Measurements from ENCODE around the gene SUCLG1. TPM values are rescaled to one million over a fixed set of nuclear protein-coding genes. Genes with fewer than 3 reads are reported as not detected.
A peak's percentile ranks its signal among the peaks of the same experiment; 100 is the strongest.

SUCLG1 gene
- polyA plus RNA-seq, 1 donor (not counting 4 experiments of a cell fraction or from before 2014, with no cell fraction given): 83.6 TPM

- DNase-seq (ENCODE audit: low read depth, low spot score): no peak
- FAIRE-seq: no peak
- Histone ChIP-seq H3K4me1 (ENCODE audit: control insufficient read depth, extremely low read depth, insufficient read depth, low read length) (peaks cover 11% of the 10 kb centered on the region), H2AFZ (ENCODE audit: control insufficient read depth, low read length) (no peak overlapping the region), H3K36me3 (ENCODE audit: control insufficient read depth in 2 of 2, extremely low read depth in 1 of 2, insufficient read depth in 2 of 2, low read length in 2 of 2) (no peaks in the 10 kb centered on the region), H3K9ac (ENCODE audit: control insufficient read depth, extremely low read depth, insufficient read depth, low read length) (no peak overlapping the region), H4K20me1 (ENCODE audit: control insufficient read depth, extremely low read depth, insufficient read depth, low read length) (no peaks in the 10 kb centered on the region), H3K27me3 (ENCODE audit: control insufficient read depth, extremely low read depth, insufficient read depth, low read length) (no peaks in the 10 kb centered on the region), H3K4me2 (ENCODE audit: control insufficient read depth, extremely low read depth, insufficient read depth, low read depth, low read length) (peak overlapping the region; percentile 91), H3K9me1 (ENCODE audit: control insufficient read depth, extremely low read depth, insufficient read depth, low read length) (no peaks in the 10 kb centered on the region), H3K79me2 (ENCODE audit: control insufficient read depth, insufficient read depth, low read length) (peaks cover 41% of the 10 kb centered on the region), H3K4me3 (ENCODE audit: control insufficient read depth in 2 of 3, extremely low read depth in 1 of 3, insufficient read depth in 2 of 3, low read depth in 1 of 3, low read length in 3 of 3) (no peak overlapping the region), H3K9me3 (ENCODE audit: control insufficient read depth, low read depth, low read length) (no peaks in the 10 kb centered on the region), H3K27ac (ENCODE audit: control insufficient read depth, insufficient read depth, low read length) (no peak overlapping the region)
- TF ChIP-seq EZH2 (IDR thresholded peaks at IDR 0.05; ENCODE audit: low read length): no peak
- TF ChIP-seq, protein P1, sequence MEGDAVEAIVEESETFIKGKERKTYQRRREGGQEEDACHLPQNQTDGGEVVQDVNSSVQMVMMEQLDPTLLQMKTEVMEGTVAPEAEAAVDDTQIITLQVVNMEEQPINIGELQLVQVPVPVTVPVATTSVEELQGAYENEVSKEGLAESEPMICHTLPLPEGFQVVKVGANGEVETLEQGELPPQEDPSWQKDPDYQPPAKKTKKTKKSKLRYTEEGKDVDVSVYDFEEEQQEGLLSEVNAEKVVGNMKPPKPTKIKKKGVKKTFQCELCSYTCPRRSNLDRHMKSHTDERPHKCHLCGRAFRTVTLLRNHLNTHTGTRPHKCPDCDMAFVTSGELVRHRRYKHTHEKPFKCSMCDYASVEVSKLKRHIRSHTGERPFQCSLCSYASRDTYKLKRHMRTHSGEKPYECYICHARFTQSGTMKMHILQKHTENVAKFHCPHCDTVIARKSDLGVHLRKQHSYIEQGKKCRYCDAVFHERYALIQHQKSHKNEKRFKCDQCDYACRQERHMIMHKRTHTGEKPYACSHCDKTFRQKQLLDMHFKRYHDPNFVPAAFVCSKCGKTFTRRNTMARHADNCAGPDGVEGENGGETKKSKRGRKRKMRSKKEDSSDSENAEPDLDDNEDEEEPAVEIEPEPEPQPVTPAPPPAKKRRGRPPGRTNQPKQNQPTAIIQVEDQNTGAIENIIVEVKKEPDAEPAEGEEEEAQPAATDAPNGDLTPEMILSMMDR (optimal IDR thresholded peaks at IDR 0.05 in 1 of 3, IDR thresholded peaks at IDR 0.05 in 1 of 3, conservative IDR thresholded peaks at IDR 0.05 in 1 of 3; ENCODE audit: extremely low read depth in 1 of 3, insufficient read depth in 2 of 3, low read length in 3 of 3): no peak
- dilution Hi-C loops (cut with MboI; ENCODE audit: extremely low pct_ligation_motif_present, low sequenced_read_pairs): no loop called here
Measured at GRCh38 chr2:84457686-84458085, 1.4 kb downstream of the SUCLG1 start.

DNA sequence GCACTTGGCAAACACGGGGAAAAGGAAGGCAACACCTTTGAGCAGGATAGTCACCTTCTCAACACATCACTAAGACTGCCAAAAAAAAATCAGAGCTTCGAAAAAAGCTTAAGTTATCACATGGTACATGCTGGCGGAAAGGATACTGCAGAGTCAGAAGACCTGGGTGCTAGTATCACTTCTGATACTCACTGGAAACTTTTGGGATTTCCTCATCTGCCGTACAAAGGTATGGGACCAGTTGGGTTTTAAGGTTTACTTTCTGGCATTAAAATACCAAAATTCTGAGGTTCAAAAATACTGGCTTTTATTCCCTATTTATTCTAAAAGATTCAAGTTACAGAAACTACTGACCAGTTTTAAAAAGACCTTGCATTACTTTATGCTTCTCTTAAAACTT, 2.9 kb downstream of the SUCLG1 start:
- no peak overlapping the region for H3K9ac ChIP-seq (ENCODE audit: control insufficient read depth, extremely low read depth, insufficient read depth, low read length)
- H3K4me1 ChIP-seq (ENCODE audit: control insufficient read depth, extremely low read depth, insufficient read depth, low read length): peaks cover 11% of the 10 kb centered on the region
- no peaks in the 10 kb centered on the region for H3K9me3 ChIP-seq (ENCODE audit: control insufficient read depth, low read depth, low read length)
- H3K27me3 ChIP-seq (ENCODE audit: control insufficient read depth, extremely low read depth, insufficient read depth, low read length): no peaks in the 10 kb centered on the region
- H4K20me1 ChIP-seq (ENCODE audit: control insufficient read depth, extremely low read depth, insufficient read depth, low read length): no peaks in the 10 kb centered on the region
- FAIRE-seq: no peak
- H3K36me3 ChIP-seq (ENCODE audit: control insufficient read depth in 2 of 2, extremely low read depth in 1 of 2, insufficient read depth in 2 of 2, low read length in 2 of 2): no peaks in the 10 kb centered on the region
- dilution Hi-C loops (cut with MboI; ENCODE audit: extremely low pct_ligation_motif_present, low sequenced_read_pairs): no loop called here
- no peak overlapping the region for H2AFZ ChIP-seq (ENCODE audit: control insufficient read depth, low read length)
- no peaks in the 10 kb centered on the region for H3K9me1 ChIP-seq (ENCODE audit: control insufficient read depth, extremely low read depth, insufficient read depth, low read length)
- no peak overlapping the region for H3K27ac ChIP-seq (ENCODE audit: control insufficient read depth, insufficient read depth, low read length)
- no peak overlapping the region for H3K4me3 ChIP-seq (ENCODE audit: control insufficient read depth in 2 of 3, extremely low read depth in 1 of 3, insufficient read depth in 2 of 3, low read depth in 1 of 3, low read length in 3 of 3)
- H3K4me2 ChIP-seq (ENCODE audit: control insufficient read depth, extremely low read depth, insufficient read depth, low read depth, low read length): no peak overlapping the region
- peaks cover 53% of the 10 kb centered on the region for H3K79me2 ChIP-seq (ENCODE audit: control insufficient read depth, insufficient read depth, low read length)
- TF ChIP-seq, protein P1 (optimal IDR thresholded peaks at IDR 0.05 in 1 of 3, IDR thresholded peaks at IDR 0.05 in 1 of 3, conservative IDR thresholded peaks at IDR 0.05 in 1 of 3; ENCODE audit: extremely low read depth in 1 of 3, insufficient read depth in 2 of 3, low read length in 3 of 3): no peak
- TF ChIP-seq EZH2 (IDR thresholded peaks at IDR 0.05; ENCODE audit: low read length): no peak
- no peak for DNase-seq (ENCODE audit: low read depth, low spot score)
